RWPE1 (cell line): ENCODE measurements around the gene EFNA4.

Experiments used
- CTCF ChIA-PET: fragments of 350-600 bp; sonication (Branson Sonifier 250); formaldehyde crosslinking; extraction: SDS; loops from one replicate; lab custom pipeline; 2021; lab: Yijun Ruan, JAX
- POLR2A ChIA-PET: fragments of 400-600 bp; formaldehyde crosslinking; extraction: SDS; loops from one replicate; lab custom pipeline; 2020; ENCODE audit warnings: antibody characterized with exemption; ENCODE audit not compliant: low non-redundant PET; lab: Yijun Ruan, JAX
- DNase-seq: peaks from one replicate; pipeline ENCODE4 v3.0.0; 2012; ENCODE audit warnings: low spot score
- H3K27ac ChIP-seq: fragments of 450-650 bp; 2 replicates; pipeline ENCODE4 v1.5.1; 2017
- TF ChIP-seq, protein P1 (sequence below): fragments of 450-650 bp; conservative IDR thresholded peaks from 2 replicates; pipeline ENCODE4 v1.5.1; 2017; ENCODE audit warnings: low read depth, mild to moderate bottlenecking

The EFNA4 gene

GRCh38 chr1:155057104-155057503 is 6.4 kb upstream of the EFNA4 start:
- TF ChIP-seq, protein P1, sequence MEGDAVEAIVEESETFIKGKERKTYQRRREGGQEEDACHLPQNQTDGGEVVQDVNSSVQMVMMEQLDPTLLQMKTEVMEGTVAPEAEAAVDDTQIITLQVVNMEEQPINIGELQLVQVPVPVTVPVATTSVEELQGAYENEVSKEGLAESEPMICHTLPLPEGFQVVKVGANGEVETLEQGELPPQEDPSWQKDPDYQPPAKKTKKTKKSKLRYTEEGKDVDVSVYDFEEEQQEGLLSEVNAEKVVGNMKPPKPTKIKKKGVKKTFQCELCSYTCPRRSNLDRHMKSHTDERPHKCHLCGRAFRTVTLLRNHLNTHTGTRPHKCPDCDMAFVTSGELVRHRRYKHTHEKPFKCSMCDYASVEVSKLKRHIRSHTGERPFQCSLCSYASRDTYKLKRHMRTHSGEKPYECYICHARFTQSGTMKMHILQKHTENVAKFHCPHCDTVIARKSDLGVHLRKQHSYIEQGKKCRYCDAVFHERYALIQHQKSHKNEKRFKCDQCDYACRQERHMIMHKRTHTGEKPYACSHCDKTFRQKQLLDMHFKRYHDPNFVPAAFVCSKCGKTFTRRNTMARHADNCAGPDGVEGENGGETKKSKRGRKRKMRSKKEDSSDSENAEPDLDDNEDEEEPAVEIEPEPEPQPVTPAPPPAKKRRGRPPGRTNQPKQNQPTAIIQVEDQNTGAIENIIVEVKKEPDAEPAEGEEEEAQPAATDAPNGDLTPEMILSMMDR = no peak
- H3K27ac ChIP-seq = peak overlapping the region; percentile 36
- ChIA-PET CTCF (interaction anchor here (1.2 to 2.3 kb wide), 4 partner anchors 13 to 96 kb away, joined by 3 to 16 read pairs (median 6); partner anchors contain the start of gene PYGO2), POLR2A (no interaction called here)
- no peak for DNase-seq

- H3K27ac ChIP-seq = peak overlapping the region; percentile 36
- CTCF ChIA-PET = interaction anchor here (0.5 to 2.3 kb wide), 4 partner anchors 13 to 61 kb away, joined by 3 to 16 read pairs (median 6); no protein-coding TSS in a partner anchor
- DNase-seq = no peak
- TF ChIP-seq, protein P1 = no peak
- POLR2A ChIA-PET = no interaction called here
These were observed 5.7 kb upstream of the EFNA4 start for GRCh38 chr1:155057788-155058211.

GRCh38 chr1:155060736-155061135 is 2.8 kb upstream of the EFNA4 start:
- H3K27ac ChIP-seq = peak overlapping the region; percentile 92
- no peak for DNase-seq
- TF ChIP-seq, protein P1 = no peak
- CTCF ChIA-PET = interaction anchor here (0.6 to 3.0 kb wide), 11 partner anchors 9 to 864 kb away, joined by 3 to 27 read pairs (median 5); partner anchors contain the start of gene ADAM15
- POLR2A ChIA-PET = interaction anchor here (0.5 kb wide), 1 partner anchor 9 kb away, joined by 4 read pairs; no protein-coding TSS in a partner anchor

DNA sequence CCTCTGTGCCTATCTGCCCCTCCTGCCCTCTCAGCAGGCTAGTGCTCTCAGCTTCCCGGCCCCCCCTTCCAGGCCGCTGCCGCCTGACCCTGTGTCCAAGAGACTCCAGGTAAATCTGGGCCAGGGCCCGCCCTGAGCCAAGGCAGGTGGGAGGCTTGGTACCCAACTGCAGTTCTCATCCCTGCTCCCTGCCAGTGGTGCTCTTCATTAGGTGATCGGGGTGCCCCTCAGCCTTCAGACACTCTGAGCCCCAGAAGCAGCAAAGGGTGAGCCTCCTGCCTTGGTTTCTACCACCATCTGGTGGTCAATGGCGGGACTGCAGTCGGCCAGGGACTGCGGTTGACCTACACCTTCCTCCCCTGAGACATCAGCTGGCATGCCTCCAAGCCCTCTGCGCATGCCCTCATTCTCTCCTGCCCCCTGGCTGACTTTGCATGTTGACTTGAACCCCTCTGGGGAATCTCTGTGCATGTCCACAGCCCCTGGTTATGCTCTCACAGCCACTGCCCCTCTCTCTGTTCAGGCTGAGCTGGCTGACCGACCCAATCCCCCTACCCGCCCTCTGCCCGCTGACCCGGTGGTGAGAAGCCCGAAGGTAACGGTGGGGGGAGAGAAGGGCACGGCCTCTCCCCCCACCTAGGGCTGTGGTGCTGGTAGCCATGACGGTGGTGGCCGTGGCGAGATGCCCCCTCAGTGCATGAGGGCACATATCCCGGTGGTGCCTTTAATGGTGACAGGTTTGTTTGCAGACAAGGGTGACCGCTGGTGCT is 2.0 kb upstream of the EFNA4 start:
- ChIA-PET POLR2A (interaction anchor here (0.5 kb wide), 1 partner anchor 10 kb away, joined by 4 read pairs; no protein-coding TSS in a partner anchor), CTCF (interaction anchor here (0.5 to 3.0 kb wide), 31 partner anchors 10 to 1035 kb away, joined by 3 to 27 read pairs (median 4); partner anchors contain the start of genes ADAM15, EFNA3, FLAD1 and SHC1)
- peak; percentile 83 for DNase-seq

GRCh38 chr1:155062151-155062686 is 1.3 kb upstream of the EFNA4 start:
- no peak for DNase-seq
- ChIA-PET POLR2A (no interaction called here), CTCF (interaction anchor here (0.5 to 3.0 kb wide), 25 partner anchors 11 to 1034 kb away, joined by 3 to 27 read pairs (median 4); partner anchors contain the start of genes ADAM15, EFNA3, FLAD1 and SHC1)
- peak overlapping the region; percentile 92 for H3K27ac ChIP-seq
- TF ChIP-seq, protein P1 = no peak

More for the DNA sequence above, 2.0 kb upstream of the EFNA4 start:
- peak overlapping the region; percentile 92 for H3K27ac ChIP-seq
- TF ChIP-seq, protein P1 = peak; percentile 98
